T-helper 2 cell treated with Interferon-gamma antibody and Interleukin-4, amounts not matched to agents 100 ng/mL and 5 ng/mL, for 36 hours (primary cell): Measurements from ENCODE around the gene C12orf42. TPM values are rescaled to one million over a fixed set of nuclear protein-coding genes. Genes with fewer than 3 reads are reported as not detected.

ENCODE experiments used
- intact Hi-C: fragments of 100-400 bp; cut with micrococcal nuclease; formaldehyde crosslinking; loops from one replicate; pipeline ENCODE4 v1.15.1; 2023
- total RNA-seq: library from RNA; stranded (reverse); gene quantifications from 2 replicates; pipeline ENCODE4 v1.2.3, GENCODE V29; 2022

The C12orf42 gene
- total RNA-seq, 1 donor from 2014 or later = 0.80 TPM

DNA sequence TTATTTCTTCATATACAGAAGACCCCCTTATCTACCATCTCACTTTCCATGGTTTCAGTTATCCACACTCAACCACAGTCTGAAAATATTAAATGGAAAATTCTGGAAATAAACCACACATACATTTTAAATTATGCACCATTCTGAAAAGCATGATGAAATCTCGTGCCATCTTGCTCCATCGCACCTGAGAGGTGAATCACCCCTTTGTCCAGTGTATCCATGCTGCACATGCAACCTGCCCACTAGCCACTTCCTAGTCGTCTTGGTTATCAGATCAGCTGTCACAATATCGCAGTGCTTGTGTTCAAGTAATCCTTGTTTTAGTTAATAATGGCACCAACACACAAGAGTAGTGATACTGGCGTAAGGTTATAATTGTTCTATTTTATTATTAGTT lies 145.7 kb downstream of the C12orf42 start:
- intact Hi-C loops = no loop called here

DNA sequence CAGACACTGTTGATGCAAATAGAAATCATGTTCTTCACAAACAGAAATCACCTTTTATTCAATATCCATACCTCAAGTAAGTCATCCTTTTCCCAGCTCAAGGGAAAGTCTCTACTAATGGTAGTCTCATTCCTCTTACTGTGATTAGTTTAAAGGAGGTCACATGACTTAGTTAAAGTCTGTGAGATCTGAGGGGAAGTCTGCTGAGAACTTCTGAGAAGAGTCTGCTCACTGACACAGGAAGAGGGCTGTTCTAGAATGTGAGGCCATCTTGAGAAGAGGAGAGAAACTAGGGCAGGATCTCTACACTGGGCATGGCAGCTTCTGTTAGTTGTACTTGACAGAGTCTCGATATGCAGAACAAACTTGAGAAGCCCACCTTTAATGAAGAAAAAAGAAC lies 146.8 kb downstream of the C12orf42 start:
- intact Hi-C loops = no loop called here

DNA sequence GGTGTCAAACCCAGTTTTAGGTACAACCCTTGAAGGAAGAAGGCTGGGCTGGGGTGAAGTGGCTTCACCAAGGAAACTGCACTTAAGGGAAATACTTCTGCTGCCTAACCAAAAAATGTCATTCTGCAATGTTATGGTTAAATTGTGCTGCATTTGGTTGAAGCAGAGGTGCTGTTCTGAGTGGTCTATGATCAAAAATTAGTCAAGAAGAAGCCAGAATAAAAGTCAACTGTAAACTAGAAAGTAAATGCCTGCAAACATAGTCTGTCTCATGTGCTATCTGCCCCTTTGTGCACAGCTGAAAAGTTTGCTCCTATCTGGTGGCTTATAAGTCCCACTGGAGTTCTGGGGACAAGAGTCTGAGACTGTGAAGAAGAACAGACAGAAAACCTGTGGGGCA lies 158.8 kb downstream of the C12orf42 start:
- intact Hi-C loops = no loop called here

DNA sequence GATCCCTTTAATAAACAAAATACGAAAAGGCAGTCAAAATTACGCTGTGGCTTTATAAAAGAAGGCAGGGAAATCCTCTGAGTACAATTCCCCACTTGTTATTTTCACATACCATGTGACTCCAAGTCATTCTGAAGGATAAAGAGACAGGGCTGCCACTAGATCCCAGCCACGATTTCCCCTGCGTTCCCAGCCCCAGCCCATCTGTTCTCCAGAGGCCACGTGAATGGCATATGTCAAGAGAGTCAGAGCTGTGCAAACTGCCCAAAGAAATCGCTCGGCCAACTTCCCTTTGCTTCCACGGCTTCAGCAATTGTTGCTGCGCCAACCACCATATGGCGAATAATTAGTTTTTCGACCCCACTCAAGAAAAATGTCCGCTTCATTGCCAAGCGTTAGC lies 161.3 kb downstream of the C12orf42 start:
- intact Hi-C loops = no loop called here

DNA sequence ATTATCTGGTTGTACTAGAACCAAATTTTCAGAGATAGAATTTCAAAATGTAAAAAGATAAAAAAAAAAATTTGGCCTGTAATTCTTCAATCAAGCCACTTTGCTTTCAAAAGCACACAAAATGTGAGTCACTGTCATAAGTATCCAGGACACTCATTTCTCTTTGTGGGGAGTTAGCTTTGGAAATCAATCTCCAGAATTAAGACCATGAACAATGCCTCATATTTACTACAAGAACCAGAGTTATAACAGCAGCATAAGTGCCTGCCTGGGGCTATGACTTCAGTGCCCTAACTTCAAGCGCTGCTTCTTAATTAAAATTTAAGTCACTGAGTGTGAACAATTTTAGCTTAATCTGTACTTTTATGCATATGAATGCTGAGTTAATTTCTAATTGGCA lies 162.1 kb downstream of the C12orf42 start:
- intact Hi-C loops = no loop called here

DNA sequence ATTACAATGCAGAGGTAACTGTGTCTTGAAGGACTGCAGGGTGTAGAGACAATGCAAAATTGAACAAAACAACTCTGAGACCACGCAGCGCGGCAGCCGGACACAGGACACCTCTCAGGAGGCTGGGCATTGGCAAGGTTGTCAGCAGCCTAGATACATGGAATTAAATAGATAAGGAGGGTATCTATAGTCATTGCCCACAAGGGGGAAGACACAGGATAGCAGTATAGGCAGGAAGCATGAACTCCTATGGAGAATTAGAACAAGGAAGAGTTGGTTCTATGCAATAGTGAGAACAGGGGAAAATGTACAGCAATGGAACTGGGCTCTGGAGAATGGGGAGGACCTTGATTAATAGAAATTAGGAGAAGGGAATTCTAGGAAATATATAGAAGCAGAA lies 164.1 kb downstream of the C12orf42 start:
- intact Hi-C loops = no loop called here

DNA sequence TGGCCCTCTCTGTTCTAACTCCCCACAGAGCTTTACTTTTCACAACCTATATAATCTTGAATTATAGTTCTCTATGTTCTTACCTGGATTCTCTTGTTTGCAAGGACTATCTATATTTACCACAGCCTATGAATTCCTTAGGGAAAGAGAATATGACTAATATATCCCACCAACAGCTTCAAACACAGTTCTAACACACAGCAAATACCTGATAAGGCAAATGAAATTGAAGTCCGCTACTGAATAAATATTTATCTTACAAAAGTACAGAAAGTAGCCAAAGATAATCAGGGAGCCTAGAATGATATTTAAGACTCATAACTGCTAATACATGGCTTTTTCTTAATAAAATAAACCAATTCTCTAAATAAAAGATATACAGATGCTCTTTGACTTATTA lies 165.1 kb downstream of the C12orf42 start:
- intact Hi-C loops = no loop called here

DNA sequence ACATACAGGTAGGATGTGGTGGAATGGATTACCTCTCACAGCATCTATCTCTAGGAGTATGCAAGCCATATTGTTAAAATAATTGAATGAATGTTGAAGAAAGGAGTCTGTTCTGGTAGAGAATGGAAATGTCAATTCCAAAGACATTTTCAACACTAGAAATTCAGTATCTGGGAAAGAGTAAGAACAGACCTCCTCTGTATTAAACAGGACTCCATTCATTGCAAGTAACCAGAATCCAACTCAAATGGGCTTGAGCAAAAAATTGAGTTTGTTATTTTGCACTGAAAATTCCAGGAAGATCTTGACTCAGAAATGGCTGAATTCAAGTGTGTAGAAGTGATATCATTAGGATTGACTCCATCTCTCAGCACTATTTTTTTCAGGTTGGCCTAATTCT lies 168.1 kb downstream of the C12orf42 start:
- intact Hi-C loops = no loop called here

DNA sequence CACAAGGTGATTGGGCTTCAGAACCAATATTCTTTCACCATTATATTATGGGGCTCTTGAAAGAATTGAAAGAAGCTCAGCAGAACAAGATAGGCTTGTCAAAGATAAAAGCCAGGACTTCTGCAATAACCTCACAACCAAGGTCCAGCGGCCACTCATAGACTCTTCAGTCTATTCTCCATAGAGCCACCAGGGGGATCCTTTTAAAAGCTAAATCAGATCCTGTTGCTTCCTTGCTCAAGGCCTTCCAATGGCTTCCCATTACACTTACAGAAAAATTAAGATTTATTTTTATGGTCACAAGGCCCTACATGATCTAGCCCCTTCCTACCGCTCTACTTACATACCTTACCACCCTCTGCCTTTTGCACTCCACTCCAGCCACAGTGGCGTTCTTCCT lies 169.6 kb downstream of the C12orf42 start:
- intact Hi-C loops = loop anchor here (1.0 kb wide), 2 partner anchors 178 to 222 kb away; no protein-coding TSS in a partner anchor

DNA sequence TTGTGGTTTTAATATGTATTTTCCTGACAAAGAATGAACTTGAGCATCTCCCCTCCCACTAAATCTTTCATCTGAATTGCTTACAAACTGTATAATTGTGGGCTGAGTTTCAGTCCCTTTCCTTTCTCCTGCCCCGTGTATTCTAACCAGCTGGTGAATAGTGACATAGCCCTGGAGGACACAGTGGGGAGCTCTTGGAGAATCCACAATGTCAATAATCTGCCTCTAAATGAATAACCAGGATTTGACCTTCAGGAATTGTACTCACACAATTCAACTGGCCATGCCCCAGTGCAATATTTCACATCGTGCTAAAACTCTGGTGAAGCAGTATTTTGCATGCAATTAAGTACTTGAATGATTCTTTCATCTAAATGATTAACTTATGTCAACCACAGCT lies 177.2 kb downstream of the C12orf42 start:
- intact Hi-C loops = no loop called here

DNA sequence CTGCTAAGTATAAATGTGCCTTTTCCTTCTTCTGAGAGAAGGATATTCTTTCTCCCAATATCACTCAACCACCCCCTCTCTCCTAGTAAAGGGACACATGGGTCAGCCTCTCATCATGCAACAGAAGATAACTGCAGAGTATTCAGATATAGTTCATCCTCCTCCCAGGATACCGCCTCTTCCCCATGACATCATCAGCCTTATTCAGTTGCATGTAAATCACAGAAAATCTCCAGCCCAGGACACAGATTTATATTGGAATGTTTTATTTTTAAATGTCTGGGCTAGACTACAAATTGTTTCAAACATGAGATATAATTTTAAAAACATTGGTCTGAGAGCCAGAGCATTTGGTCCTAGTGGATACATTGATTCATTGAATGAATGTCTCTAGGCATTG lies 178.5 kb downstream of the C12orf42 start:
- intact Hi-C loops = no loop called here

DNA sequence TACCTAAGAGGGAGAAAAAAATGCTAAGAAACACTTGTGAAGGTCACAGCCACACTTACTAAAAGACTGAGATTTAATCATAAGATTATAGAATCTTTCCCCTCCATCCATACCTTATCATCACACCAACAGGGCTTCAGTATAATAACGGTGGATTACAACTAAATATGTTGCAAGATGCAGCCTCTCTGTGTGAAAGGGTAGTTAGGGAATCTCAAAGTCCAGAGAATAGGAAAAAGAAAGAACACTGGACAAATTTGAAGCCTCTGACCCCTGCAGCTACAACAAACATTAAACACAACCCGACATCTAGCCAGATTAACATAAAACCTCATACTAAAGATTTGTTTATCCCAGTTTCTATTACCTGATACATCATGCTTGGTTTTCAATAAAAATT lies 181.0 kb downstream of the C12orf42 start:
- intact Hi-C loops = no loop called here

DNA sequence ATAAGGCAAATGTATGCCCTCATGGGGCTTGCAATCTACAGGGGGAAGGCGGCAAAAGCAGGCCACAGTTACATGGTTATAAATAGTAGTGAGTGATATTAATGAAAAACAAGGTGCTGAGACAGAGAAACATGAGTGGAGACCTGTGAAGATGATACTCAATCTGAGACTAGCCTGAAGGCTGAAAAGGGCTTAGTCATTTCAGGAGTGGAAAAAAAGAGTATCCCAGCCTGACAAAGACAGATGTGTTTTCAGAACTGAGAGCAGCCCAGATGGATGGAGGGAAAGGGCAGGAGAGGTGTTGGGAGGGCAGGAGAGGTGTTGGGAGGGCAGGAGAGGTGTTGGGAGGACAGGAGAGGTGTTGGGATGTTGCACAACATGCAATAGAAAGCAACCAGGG lies 181.9 kb downstream of the C12orf42 start:
- intact Hi-C loops = no loop called here

DNA sequence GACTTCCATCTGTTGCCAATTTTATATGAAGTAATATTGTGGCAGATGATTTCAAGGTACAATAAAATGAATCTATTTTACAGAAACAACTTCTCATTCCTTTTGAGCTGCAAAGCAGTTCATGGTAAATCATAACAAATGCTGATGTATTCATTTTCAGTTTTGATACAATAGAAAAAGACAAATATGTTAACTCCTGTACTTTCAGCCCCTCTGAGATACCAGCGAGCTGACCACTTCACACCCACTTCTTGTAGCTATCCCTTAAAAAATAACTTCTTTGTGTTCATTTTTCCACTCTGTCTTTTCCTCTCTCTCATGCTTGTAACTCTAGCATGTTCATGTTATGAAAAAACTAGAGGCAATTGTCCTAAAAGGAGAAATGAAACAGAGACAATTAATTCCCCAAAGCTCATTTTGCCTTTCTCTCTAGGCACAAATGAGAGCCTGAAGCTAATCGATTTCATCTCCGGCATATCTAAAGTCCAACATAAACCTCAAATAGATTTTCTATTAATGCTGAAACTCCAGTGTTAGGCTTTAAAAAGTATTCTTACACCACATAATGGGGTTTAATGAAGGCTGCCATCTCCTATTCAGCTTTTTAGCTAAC lies 182.9 kb downstream of the C12orf42 start:
- intact Hi-C loops = no loop called here

DNA sequence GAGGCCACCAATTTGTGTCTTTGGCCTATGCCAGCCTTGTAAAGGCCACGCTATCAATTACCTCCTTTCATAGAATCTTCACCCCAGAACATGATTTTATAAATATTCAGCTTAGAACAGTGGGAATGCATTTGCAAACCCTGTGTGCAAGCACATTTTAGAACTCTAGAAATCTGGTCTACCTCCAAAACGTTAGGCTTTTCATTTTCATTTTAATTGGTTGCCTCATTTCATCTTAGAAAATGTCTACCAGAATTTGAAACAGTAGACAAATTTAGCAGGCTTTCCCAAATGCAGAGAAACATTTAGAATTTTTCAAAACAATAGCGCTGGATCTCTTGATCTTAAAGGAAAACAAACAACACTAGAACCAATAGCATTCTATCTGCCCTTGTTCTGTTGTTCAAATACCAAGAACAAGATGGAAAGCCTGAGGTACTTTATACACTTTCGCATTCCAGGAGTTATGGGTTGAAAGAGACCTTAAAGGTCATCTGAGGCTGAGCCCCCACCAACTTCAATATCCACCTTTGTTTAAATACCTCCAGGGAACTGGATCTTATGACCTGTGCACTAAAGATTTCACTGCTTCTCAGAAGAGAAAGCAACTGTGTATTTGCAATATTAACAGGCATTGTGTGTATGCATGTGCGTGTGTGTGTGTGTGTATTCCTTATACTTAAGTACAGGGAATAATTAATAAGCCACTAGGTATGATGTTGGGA lies 185.1 kb downstream of the C12orf42 start:
- intact Hi-C loops = no loop called here

DNA sequence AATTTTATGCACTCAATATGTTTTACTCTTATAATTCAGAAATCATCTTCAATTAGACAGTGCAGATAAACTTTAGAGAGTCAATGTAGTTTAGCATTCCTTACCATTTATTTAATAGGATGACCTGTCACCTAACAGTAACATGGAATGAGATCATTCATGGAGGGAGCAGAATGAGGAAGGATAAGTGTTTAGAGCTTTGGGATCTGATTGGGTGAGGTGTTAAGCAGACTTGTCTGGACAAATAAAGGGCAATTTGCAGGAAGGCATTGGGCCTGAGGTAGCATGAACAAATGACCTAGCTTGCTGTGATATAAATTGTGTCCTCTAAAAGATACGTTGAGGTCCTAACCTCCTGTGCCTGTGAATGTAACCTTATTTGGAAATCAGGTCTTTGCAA lies 187.4 kb downstream of the C12orf42 start:
- intact Hi-C loops = no loop called here

DNA sequence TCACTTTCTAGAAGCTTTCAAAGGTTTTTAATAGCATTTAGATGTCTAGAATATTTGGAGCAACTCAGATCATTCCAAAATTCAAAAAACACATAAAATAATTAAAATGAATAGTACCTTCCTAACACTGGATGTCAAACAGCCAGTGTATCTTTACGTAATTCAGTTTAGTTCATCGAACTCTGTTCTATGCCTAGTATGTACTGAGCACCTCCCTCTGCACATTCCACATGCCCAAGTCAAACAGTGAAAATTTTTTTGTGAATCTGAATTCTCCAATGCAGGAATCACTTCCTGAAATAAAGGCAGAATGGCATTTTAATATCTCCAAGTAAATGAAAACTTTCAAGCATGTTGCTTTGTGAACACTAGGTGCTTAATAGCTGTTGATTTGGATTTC lies 192.3 kb downstream of the C12orf42 start:
- intact Hi-C loops = no loop called here

DNA sequence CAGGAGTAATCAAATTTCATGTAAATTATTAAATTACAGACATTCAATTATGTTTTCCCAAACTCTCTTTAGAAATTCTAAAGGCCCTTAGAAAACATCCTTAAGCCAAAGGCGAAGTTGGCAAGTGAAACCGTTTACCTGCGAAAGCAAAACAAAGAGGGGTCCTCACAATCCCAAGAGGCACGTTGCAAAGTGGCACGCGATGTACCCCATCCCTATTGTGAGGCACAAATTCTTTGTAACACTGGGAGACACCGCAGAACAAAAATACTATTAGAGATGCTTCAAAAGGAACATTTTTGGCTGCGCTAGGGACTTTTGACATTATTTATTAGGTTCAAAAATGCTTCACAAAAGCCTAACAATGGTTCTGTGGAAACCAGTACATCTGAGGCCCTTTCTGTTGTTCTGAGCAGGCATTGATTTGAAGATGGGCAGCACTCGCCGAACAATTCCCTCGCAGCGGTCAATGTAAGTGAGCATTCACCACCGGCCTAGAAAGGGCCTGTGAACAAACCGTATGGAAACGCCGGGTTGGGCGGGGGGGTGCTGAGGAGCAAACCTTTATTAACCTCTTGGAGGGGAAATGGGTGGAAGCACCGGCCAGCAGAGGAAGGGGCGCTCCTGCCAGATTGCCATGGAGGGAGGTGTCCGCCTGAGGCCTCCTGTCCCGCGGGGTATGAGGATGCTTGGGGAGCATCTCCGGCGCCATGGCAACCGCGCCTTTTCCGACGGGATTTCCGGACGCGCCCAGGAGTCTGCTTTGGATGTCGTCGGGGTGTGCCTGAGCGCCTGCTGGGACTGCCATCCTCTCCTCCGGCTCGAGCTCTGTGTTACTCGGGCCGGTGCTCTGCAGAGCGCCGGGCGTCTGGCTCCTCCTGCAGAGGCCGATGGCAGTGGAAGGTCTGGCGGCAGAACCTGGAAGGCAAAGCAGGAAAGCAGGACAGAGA lies 193.9 kb downstream of the C12orf42 start:
- intact Hi-C loops = no loop called here

DNA sequence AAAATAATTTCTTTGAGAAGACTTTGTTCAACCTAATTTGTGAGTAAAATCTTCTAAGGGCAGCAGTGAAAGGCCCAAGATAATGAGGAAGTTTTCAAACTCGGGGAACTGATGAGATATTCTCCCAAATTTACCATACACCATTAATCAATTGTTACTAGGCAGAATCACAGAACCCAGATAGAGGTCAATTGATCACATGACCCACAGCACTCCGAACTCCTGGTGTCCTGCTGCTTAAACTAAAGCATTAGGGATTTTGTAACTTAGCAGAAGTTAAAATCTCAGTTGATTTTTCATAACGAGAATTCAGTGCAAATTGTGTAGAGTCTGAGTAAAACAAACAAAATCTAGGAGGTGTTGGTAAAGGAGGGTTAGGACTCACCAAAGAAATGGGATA lies 207.8 kb downstream of the C12orf42 start:
- intact Hi-C loops = no loop called here

DNA sequence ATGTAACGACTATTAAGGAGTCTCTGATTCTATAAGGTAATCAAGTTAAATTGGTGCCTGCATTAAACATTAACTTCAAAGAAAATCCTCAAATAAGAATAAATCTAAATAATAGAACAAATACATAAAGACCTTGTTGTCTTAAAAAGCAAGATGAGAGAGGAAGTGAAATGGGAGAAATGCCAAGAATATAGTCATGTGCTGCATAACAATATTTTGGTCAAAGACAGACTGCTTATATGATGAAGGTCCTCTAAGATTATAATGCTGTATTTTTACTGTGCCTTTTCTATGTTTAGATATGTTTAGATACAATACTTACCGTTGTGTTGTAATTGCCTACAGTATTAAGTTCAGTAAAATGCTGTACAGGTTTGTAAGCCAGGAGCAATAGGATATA lies 213.6 kb downstream of the C12orf42 start:
- intact Hi-C loops = no loop called here

DNA sequence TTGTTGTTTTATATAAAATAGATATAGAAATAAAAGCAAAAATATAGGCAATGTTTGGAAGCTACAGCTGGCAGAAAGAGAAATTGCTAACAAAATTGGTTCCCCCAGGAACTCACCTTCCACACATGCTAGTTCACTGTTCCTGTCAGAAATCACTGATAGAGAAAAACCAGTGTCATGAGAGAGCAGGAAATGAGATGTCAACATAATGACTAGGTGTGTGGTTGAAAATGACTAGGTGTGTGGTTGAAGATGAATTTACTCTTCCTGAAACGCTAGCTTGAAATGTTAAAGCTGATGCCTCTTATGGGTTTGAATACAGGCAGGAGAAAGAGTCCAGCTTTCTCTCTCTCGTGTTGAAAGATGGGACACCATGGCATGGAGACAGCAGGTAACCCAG lies 216.3 kb downstream of the C12orf42 start:
- intact Hi-C loops = no loop called here

DNA sequence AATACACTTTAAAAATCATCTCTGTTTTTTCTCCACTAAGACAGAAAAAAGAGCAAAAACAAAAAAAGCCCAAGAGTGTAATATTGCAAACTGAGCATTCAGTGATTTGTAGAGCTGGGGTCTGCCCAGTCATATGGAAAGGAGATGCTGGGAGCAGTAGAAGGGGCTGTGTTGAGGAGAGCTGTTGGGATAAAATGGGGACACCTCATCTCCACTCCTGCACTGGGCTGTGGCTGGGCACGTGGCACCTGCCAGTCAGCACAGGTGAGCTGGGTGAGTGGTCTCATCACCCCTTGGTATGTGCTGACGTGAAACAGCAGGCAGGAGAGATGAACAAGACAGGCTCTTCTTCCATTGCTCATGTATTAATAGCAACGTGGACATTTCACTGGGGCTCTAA lies 217.4 kb downstream of the C12orf42 start:
- intact Hi-C loops = no loop called here
